Fibroblast of lung (primary cell): ENCODE measurements around the gene VAMP2. TPM values are rescaled to one million over a fixed set of nuclear protein-coding genes. Genes with fewer than 3 reads are reported as not detected.
A peak's percentile ranks its signal among the peaks of the same experiment; 100 is the strongest.

Experiments used
- DNase-seq, 2 donors: peaks; one replicate each; pipeline versions ENCODE4 v3.0.0 to v3.0.0-alpha.2; 2010; ENCODE audit warnings: low read depth in 2 of 2
- H2AFZ ChIP-seq: 2 replicates; pipeline ENCODE4 v1.5.1; 2012; ENCODE audit warnings: low read length, control low read depth, inconsistent platforms
- H3K27ac ChIP-seq: 2 replicates; pipeline ENCODE4 v1.5.1; 2011; ENCODE audit warnings: low read length, control low read depth; ENCODE audit not compliant: insufficient read depth
- H3K27me3 ChIP-seq: 2 replicates; pipeline ENCODE4 v1.5.1; 2011; ENCODE audit warnings: mild to moderate bottlenecking, low read length; ENCODE audit not compliant: control insufficient read depth, insufficient read depth
- H3K36me3 ChIP-seq: 2 replicates; pipeline ENCODE4 v1.5.1; 2011; ENCODE audit warnings: low read length; ENCODE audit not compliant: control insufficient read depth, insufficient read depth
- H3K4me1 ChIP-seq: 2 replicates; pipeline ENCODE4 v1.5.1; 2011; ENCODE audit warnings: low read length; ENCODE audit not compliant: control insufficient read depth, insufficient read depth; ENCODE audit errors: extremely low read depth
- H3K4me2 ChIP-seq: 2 replicates; pipeline ENCODE4 v1.5.1; 2011; ENCODE audit warnings: low read length, control low read depth; ENCODE audit not compliant: insufficient read depth; ENCODE audit errors: extremely low read depth
- H3K4me3 ChIP-seq, 4 experiments: fragments of 200-600 bp in 1 of 4; sonication (generic) in 1 of 4; replicated peaks in 1 of 4; 2 replicates each; pipeline ENCODE4 v1.5.1; 2011 to 2016; ENCODE audit warnings: low read length in 4 of 4, low read depth in 3 of 4, mild to moderate bottlenecking in 3 of 4, control low read depth in 2 of 4, inconsistent platforms in 1 of 4, mixed read lengths in 1 of 4; ENCODE audit not compliant: insufficient read depth in 1 of 4; ENCODE audit errors: control extremely low read depth in 1 of 4
- H3K79me2 ChIP-seq: 2 replicates; pipeline ENCODE4 v1.5.1; 2012; ENCODE audit warnings: mild to moderate bottlenecking, low read length, inconsistent platforms; ENCODE audit not compliant: control insufficient read depth, insufficient read depth
- H3K9ac ChIP-seq: 2 replicates; pipeline ENCODE4 v1.5.1; 2011; ENCODE audit warnings: mild to moderate bottlenecking, low read length, control low read depth; ENCODE audit not compliant: insufficient read depth
- H3K9me3 ChIP-seq: 2 replicates; pipeline ENCODE4 v1.5.1; 2012; ENCODE audit warnings: low read depth, low read length; ENCODE audit not compliant: control insufficient read depth, insufficient read depth
- H4K20me1 ChIP-seq: 2 replicates; pipeline ENCODE4 v1.5.1; 2011; ENCODE audit warnings: low read length; ENCODE audit not compliant: control insufficient read depth, insufficient read depth; ENCODE audit errors: extremely low read depth
- EZH2 ChIP-seq: IDR thresholded peaks from 2 replicates; pipeline ENCODE4 v1.5.1; 2012; ENCODE audit warnings: low read length, control low read depth, mild to moderate bottlenecking; ENCODE audit errors: missing control alignments
- polyA plus RNA-seq, 2 donors: library from polyadenylated mRNA; depleted of rRNA in 1 of 2; stranded (reverse) in 1 of 2; unstranded in 1 of 2; fragments of >200 nt; gene quantifications; 2 replicates each; pipeline ENCODE4 v1.2.1, GENCODE V29; 2011 to 2012; ENCODE audit warnings: missing spikeins in 1 of 2
- total RNA-seq: library from RNA; depleted of rRNA; stranded (reverse); fragments of >200 nt; gene quantifications from 2 replicates; pipeline ENCODE4 v1.2.1, GENCODE V29; 2014
- TF ChIP-seq, protein P1 (sequence below), 2 donors: IDR thresholded peaks in 1 of 2; conservative IDR thresholded peaks in 1 of 2; 1 replicate in 1 of 2; 2 replicates in 1 of 2; pipeline ENCODE4 v1.5.1; 2011 to 2012; ENCODE audit warnings: low read length in 2 of 2, control low read depth in 1 of 2, inconsistent platforms in 1 of 2, low read depth in 1 of 2, mild to moderate bottlenecking in 1 of 2

The VAMP2 gene
- total and polyA plus RNA-seq, 2 donors (not counting 1 experiment from before 2014, with no cell fraction given): 8.1 to 12.2 TPM

- Histone ChIP-seq H3K27ac (peak overlapping the region; percentile 42), H3K9ac (peak overlapping the region; percentile 28), H3K27me3 (no peaks in the 10 kb centered on the region), H3K4me3 (peak overlapping the region; percentile 62 to 90 (median 64)), H3K4me1 (peaks cover 10% of the 10 kb centered on the region), H3K79me2 (no peaks in the 10 kb centered on the region), H3K36me3 (no peaks in the 10 kb centered on the region), H3K4me2 (peak overlapping the region; percentile 89), H4K20me1 (no peaks in the 10 kb centered on the region), H2AFZ (peak overlapping the region; percentile 73), H3K9me3 (no peaks in the 10 kb centered on the region)
- peak; percentile 39 to 47 for DNase-seq
- TF ChIP-seq, protein P1, sequence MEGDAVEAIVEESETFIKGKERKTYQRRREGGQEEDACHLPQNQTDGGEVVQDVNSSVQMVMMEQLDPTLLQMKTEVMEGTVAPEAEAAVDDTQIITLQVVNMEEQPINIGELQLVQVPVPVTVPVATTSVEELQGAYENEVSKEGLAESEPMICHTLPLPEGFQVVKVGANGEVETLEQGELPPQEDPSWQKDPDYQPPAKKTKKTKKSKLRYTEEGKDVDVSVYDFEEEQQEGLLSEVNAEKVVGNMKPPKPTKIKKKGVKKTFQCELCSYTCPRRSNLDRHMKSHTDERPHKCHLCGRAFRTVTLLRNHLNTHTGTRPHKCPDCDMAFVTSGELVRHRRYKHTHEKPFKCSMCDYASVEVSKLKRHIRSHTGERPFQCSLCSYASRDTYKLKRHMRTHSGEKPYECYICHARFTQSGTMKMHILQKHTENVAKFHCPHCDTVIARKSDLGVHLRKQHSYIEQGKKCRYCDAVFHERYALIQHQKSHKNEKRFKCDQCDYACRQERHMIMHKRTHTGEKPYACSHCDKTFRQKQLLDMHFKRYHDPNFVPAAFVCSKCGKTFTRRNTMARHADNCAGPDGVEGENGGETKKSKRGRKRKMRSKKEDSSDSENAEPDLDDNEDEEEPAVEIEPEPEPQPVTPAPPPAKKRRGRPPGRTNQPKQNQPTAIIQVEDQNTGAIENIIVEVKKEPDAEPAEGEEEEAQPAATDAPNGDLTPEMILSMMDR (conservative IDR thresholded peaks at IDR 0.05 in 1 of 2, IDR thresholded peaks at IDR 0.05 in 1 of 2; ENCODE audit: low read depth in 1 of 2, low read length in 2 of 2): no peak
- no peak for TF ChIP-seq EZH2
Observed at GRCh38 chr17:8122924-8123694, 39.6 kb downstream of the VAMP2 start.

- TF ChIP-seq EZH2: no peak
- TF ChIP-seq, protein P1 (conservative IDR thresholded peaks at IDR 0.05 in 1 of 2, IDR thresholded peaks at IDR 0.05 in 1 of 2; ENCODE audit: low read depth in 1 of 2, low read length in 2 of 2): no peak
- H3K4me1 ChIP-seq: peaks cover 10% of the 10 kb centered on the region
- H3K36me3 ChIP-seq: no peaks in the 10 kb centered on the region
- peak overlapping the region; percentile 89 for H3K4me2 ChIP-seq
- H3K9me3 ChIP-seq: no peaks in the 10 kb centered on the region
- H3K27me3 ChIP-seq: no peaks in the 10 kb centered on the region
- DNase-seq: peak; percentile 45 to 66
- no peaks in the 10 kb centered on the region for H4K20me1 ChIP-seq
- peak overlapping the region; percentile 73 for H2AFZ ChIP-seq
- peak overlapping the region; percentile 42 for H3K27ac ChIP-seq
- H3K79me2 ChIP-seq: no peaks in the 10 kb centered on the region
- peak overlapping the region; percentile 62 to 90 (median 64) for H3K4me3 ChIP-seq
- peak overlapping the region; percentile 28 for H3K9ac ChIP-seq
Observed at GRCh38 chr17:8122422-8122923, 40.3 kb downstream of the VAMP2 start.

DNA sequence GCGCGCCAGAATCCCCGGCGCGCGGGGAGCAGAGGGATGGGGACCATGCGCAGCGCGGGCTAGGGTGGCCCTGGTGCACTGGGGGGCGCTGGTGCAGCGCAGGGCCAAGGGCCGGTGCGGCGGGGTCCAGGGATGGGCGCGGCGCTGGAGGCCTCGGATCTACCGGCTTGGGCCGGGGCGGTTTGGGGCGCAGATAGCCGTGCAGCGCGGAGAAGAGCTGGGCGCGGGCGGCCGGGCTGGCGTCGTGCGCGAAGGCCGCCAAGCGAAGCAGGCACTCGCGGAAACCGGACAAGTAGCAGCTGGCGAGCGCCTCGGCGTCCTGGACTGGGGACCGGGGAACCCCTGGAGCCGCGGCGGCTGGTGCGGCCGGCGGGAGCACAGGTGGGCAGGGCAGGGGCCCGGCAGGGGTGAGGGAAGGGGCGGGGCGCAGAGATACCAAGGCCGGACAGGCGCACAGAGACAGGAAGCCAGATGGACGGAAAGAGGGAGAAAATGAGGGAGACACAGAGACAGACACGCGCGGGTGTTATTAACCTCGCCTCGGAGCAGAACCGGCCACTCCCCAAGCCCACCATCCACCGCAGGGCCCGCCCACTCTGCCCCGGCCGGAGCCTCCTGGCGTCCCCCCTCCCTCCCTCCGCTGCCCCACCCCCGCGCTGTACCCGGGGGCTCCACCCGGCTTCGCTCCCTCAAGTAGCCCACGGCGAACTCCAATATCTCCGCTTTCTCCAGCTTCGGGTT, 40.9 kb downstream of the VAMP2 start:
- TF ChIP-seq, protein P1 (conservative IDR thresholded peaks at IDR 0.05 in 1 of 2, IDR thresholded peaks at IDR 0.05 in 1 of 2; ENCODE audit: low read depth in 1 of 2, low read length in 2 of 2): peak; percentile 25 to 32
- no peak for TF ChIP-seq EZH2
- Histone ChIP-seq H4K20me1 (no peaks in the 10 kb centered on the region), H3K27ac (no peak overlapping the region), H3K4me2 (peak overlapping the region; percentile 89), H3K36me3 (no peaks in the 10 kb centered on the region), H3K4me1 (peaks cover 10% of the 10 kb centered on the region), H3K9me3 (no peaks in the 10 kb centered on the region), H3K79me2 (no peaks in the 10 kb centered on the region), H3K9ac (peak overlapping the region; percentile 42), H3K4me3 (peak overlapping the region; percentile 62 to 90 (median 64)), H2AFZ (peak overlapping the region; percentile 51), H3K27me3 (peaks cover under 1% of the 10 kb centered on the region)
- peak; percentile 60 to 72 for DNase-seq
